ENCODE results near the gene LGALS8.

- no peak for TF ChIP-seq POLR2A (IDR thresholded peaks at IDR 0.05)
- no peak for TF ChIP-seq CTCF (IDR thresholded peaks at IDR 0.05)
These were observed 57.7 kb downstream of the LGALS8 start for GRCh38 chr1:236581528-236581927.

Data from body of pancreas (tissue), 4 donors.